ENCODE results near the gene PLEKHH2. TPM values are rescaled to one million over a fixed set of nuclear protein-coding genes. Genes with fewer than 3 reads are reported as not detected.
"Not testable (repeated sequence)": the region's sequence is repeated elsewhere in the genome, so short reads cannot be mapped to it uniquely, and the experiment has no call there.

The PLEKHH2 gene
- total RNA-seq, 1 experiment from 2014 or later = 3.1 TPM

DNA sequence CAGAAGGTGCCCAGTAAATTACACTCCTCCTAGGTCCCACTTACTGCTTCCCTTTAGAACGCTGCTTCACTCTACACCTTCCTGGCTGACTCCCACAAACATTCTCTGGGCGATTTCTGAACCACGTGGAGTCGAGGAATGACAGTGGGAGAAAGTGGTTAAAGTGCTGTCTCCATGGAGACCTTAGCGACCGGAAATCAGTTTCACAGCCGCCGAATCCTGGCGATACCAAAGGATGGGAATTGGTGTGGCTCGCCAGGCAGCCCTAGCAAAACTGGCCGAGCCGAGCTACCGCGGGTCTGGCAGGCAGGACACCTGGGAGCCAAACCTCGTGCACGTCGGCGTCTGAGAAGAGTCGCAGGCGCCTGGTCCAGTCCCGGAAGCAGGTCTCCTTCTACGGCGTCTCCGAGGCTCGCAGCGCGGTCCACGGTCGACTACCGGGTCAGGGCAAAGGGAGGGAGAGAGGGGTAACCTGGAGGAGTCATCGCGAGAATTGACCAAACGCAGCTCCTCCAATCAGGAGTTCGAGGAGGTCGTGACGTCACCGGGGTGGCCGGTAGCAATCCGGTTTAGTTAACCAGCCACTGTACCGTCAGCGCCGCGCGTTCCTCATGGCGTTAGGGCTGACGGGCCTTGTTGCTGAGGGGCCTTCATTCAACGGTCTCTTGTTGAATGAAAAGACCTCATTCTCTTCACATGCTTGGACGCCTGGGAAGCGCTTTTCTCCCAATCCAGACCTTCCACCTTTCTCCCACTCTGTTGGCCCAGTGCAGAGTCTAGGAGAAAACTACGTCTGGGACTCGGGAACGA, 41.3 kb upstream of the PLEKHH2 start, which contains the start of gene THADA:
THADA (minus strand) TSS at position 436 of the 810 bp plus-strand sequence. CDS start 3,646 bp downstream, outside the sequence.
- Histone ChIP-seq H2BK12ac (ENCODE audit: insufficient read length, low read depth, low read length) (no peak within 1 kb of the TSS), H3K9ac (ENCODE audit: extremely low read depth, insufficient read length, low read length) (peak within 1 kb of the TSS; percentile 94), H4K5ac (ENCODE audit: insufficient read length, low read depth, low read length) (peak within 1 kb of the TSS; percentile 53), H3K14ac (ENCODE audit: insufficient read depth, low read length) (peak within 1 kb of the TSS; percentile 87; the same call in 1 of the 2 replicates), H3K9me3 (ENCODE audit: control insufficient read depth, low read depth, low read length) (no peaks in the 10 kb centered on the region), H3K56ac (ENCODE audit: insufficient read length, low read depth, low read length) (no peak within 1 kb of the TSS), H2BK20ac (ENCODE audit: low read depth, low read length, poor library complexity, severe bottlenecking) (no peak within 1 kb of the TSS), H3K23me2 (ENCODE audit: insufficient read length, low read depth, low read length, poor library complexity, severe bottlenecking) (peaks cover 9% of the 10 kb centered on the region), H2BK120ac (ENCODE audit: low read depth, low read length, poor library complexity, severe bottlenecking) (no peak within 1 kb of the TSS), H2AFZ (ENCODE audit: low read length) (peak within 1 kb of the TSS; percentile 42), H3K27me3 (ENCODE audit: insufficient read depth, low read length) (no peaks in the 10 kb centered on the region), H4K91ac (ENCODE audit: insufficient read length, low read depth, low read length) (no peak within 1 kb of the TSS), H3K79me2 (ENCODE audit: insufficient read depth, low read length) (peaks cover 3% of the 10 kb centered on the region; the same call in 1 of the 2 replicates), H3K18ac (ENCODE audit: insufficient read length, low read depth, low read length) (peak within 1 kb of the TSS; percentile 91), H2BK15ac (ENCODE audit: low read depth, low read length) (no peak within 1 kb of the TSS), H3K4ac (ENCODE audit: low read depth, low read length) (no peak within 1 kb of the TSS; the same call in 1 of the 2 replicates), H3K79me1 (ENCODE audit: insufficient read depth, low read depth, low read length, poor library complexity, severe bottlenecking) (no peaks in the 10 kb centered on the region), H3K4me2 (ENCODE audit: insufficient read depth, insufficient read length, low read length) (peak within 1 kb of the TSS; percentile 95), H4K8ac (replicated peaks; ENCODE audit: insufficient read length, low read depth, low read length) (no peak within 1 kb of the TSS), H3K4me1 (ENCODE audit: insufficient read depth, low read length) (no peaks in the 10 kb centered on the region), H3T11ph (ENCODE audit: low read length) (no peak within 1 kb of the TSS), H2BK5ac (ENCODE audit: insufficient read length, low read length) (peak within 1 kb of the TSS; percentile 37), H4K20me1 (ENCODE audit: control insufficient read depth, insufficient read depth, insufficient read length) (no peaks in the 10 kb centered on the region), H3K23ac (ENCODE audit: insufficient read length, low read depth, low read length) (no peak within 1 kb of the TSS), H3K27ac (ENCODE audit: insufficient read length, low read depth, low read length) (peak within 1 kb of the TSS; percentile 52), H2AK5ac (ENCODE audit: insufficient read length, low read length) (no peak within 1 kb of the TSS)
- Mint-ChIP-seq H3K4me3 (peak within 1 kb of the TSS; percentile 97), H3K9me3 (no peaks in the 10 kb centered on the region), H3K27me3 (ENCODE audit: low read depth) (peaks cover 12% of the 10 kb centered on the region), H3K4me1 (peaks cover 10 to 13% of the 10 kb centered on the region in 2 experiments), H3K27ac (peak within 1 kb of the TSS; percentile 96 to 99 (median 99)), H3K36me3 (ENCODE audit: insufficient read depth in 1 of 3, low read depth in 3 of 3) (peaks cover 0 to 4% (median 3%) of the 10 kb centered on the region in 3 experiments; a peak in 3 of 7 replicates)
- DNase-seq = peak; percentile 99
- no CpG with 5 or more reads among the region's 52 CpGs for WGBS (ENCODE audit: extremely low coverage, insufficient read length, low lambda C conversion rate)
- TF ChIP-seq, protein P1, sequence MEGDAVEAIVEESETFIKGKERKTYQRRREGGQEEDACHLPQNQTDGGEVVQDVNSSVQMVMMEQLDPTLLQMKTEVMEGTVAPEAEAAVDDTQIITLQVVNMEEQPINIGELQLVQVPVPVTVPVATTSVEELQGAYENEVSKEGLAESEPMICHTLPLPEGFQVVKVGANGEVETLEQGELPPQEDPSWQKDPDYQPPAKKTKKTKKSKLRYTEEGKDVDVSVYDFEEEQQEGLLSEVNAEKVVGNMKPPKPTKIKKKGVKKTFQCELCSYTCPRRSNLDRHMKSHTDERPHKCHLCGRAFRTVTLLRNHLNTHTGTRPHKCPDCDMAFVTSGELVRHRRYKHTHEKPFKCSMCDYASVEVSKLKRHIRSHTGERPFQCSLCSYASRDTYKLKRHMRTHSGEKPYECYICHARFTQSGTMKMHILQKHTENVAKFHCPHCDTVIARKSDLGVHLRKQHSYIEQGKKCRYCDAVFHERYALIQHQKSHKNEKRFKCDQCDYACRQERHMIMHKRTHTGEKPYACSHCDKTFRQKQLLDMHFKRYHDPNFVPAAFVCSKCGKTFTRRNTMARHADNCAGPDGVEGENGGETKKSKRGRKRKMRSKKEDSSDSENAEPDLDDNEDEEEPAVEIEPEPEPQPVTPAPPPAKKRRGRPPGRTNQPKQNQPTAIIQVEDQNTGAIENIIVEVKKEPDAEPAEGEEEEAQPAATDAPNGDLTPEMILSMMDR (conservative IDR thresholded peaks at IDR 0.05) = no peak

DNA sequence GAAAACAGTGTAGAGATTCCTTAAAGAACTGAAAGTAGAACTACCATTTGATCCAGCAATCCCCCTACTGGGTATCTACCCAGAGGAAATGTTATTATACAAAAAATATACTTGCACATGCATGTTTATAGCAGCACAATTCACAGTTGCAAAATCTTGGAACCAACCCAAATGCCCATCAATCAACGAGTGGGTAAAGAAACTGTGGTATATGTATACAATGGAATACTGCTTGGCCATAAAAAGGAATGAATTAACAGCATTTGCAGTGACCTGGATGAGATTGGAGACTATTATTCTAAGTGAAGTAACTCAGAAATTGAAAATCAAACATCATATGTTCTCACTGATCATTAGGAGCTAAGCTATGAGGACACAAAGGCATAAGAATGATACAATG, 36.5 kb upstream of the PLEKHH2 start:
- H2BK120ac ChIP-seq (ENCODE audit: low read depth, low read length, poor library complexity, severe bottlenecking); H3K27me3 ChIP-seq (ENCODE audit: insufficient read depth, low read length); H2BK5ac ChIP-seq (ENCODE audit: insufficient read length, low read length); H3K4me1 Mint-ChIP-seq; H4K5ac ChIP-seq (ENCODE audit: insufficient read length, low read depth, low read length); H3K14ac ChIP-seq (ENCODE audit: insufficient read depth, low read length); H3K36me3 Mint-ChIP-seq (ENCODE audit: insufficient read depth in 1 of 3, low read depth in 3 of 3); DNase-seq; H3K23me2 ChIP-seq (ENCODE audit: insufficient read length, low read depth, low read length, poor library complexity, severe bottlenecking); H3K9ac ChIP-seq (ENCODE audit: extremely low read depth, insufficient read length, low read length); H2BK15ac ChIP-seq (ENCODE audit: low read depth, low read length); H2AFZ ChIP-seq (ENCODE audit: low read length); H3K79me1 ChIP-seq (ENCODE audit: insufficient read depth, low read depth, low read length, poor library complexity, severe bottlenecking); H3K18ac ChIP-seq (ENCODE audit: insufficient read length, low read depth, low read length); H3K79me2 ChIP-seq (ENCODE audit: insufficient read depth, low read length); H2AK5ac ChIP-seq (ENCODE audit: insufficient read length, low read length); H3K27ac ChIP-seq (ENCODE audit: insufficient read length, low read depth, low read length); H3K4me3 Mint-ChIP-seq; H3K4me2 ChIP-seq (ENCODE audit: insufficient read depth, insufficient read length, low read length); H3K4ac ChIP-seq (ENCODE audit: low read depth, low read length); H3K9me3 ChIP-seq (ENCODE audit: control insufficient read depth, low read depth, low read length); H3K9me3 Mint-ChIP-seq; H4K20me1 ChIP-seq (ENCODE audit: control insufficient read depth, insufficient read depth, insufficient read length); H3K56ac ChIP-seq (ENCODE audit: insufficient read length, low read depth, low read length); H3K4me1 ChIP-seq (ENCODE audit: insufficient read depth, low read length); H4K91ac ChIP-seq (ENCODE audit: insufficient read length, low read depth, low read length); H4K8ac ChIP-seq (replicated peaks; ENCODE audit: insufficient read length, low read depth, low read length); H2BK20ac ChIP-seq (ENCODE audit: low read depth, low read length, poor library complexity, severe bottlenecking); H3K23ac ChIP-seq (ENCODE audit: insufficient read length, low read depth, low read length); H3K27ac Mint-ChIP-seq; H3T11ph ChIP-seq (ENCODE audit: low read length); H2BK12ac ChIP-seq (ENCODE audit: insufficient read length, low read depth, low read length): not testable (repeated sequence)
- whole genome bisulfite sequencing (ENCODE audit: extremely low coverage, insufficient read length, low lambda C conversion rate) = no CpG with 5 or more reads among the region's 1 CpG
- peaks cover 12% of the 10 kb centered on the region for H3K27me3 Mint-ChIP-seq (ENCODE audit: low read depth)

All from H9 (cell line).